Tibial nerve (tissue), 3 donors: ENCODE results near the gene FOXRED1.

ENCODE experiments used
- POLR2A ChIP-seq, 2 donors: fragments of 450-650 bp; IDR thresholded peaks; one replicate each; pipeline ENCODE4 v1.6.1; 2017; ENCODE audit warnings: antibody characterized with exemption in 2 of 2, mild to moderate bottlenecking in 2 of 2, moderate library complexity in 2 of 2
- TF ChIP-seq, protein P1 (sequence below), 5 experiments: fragments of 200-600 bp in 3 of 5; fragments of 450-650 bp in 2 of 5; sonication (generic) in 3 of 5; IDR thresholded peaks; one replicate each; pipeline ENCODE4 v1.5.1; 2016 to 2019; ENCODE audit warnings: antibody characterized with exemption in 5 of 5, mild to moderate bottlenecking in 3 of 5, moderate library complexity in 2 of 5

DNA sequence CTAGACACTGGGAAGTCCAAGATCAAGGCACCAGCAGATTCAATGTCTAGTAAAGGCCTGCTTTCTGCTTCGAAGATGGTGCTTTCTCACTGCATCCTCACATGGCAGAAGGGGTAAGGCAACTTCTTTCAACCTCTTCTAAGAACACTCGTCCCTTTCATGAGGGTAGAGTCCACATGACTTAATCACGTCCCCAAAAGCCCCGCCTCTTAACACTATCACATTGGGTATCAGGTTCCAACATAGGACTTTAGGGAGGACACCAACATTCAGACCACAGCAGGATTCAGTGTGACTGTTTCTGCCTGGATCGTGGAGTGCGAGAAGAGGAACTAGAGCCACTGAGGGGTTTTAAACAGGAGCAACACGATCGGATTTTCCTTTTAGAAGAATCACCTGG, 10.2 kb downstream of the FOXRED1 start:
- TF ChIP-seq, protein P1, sequence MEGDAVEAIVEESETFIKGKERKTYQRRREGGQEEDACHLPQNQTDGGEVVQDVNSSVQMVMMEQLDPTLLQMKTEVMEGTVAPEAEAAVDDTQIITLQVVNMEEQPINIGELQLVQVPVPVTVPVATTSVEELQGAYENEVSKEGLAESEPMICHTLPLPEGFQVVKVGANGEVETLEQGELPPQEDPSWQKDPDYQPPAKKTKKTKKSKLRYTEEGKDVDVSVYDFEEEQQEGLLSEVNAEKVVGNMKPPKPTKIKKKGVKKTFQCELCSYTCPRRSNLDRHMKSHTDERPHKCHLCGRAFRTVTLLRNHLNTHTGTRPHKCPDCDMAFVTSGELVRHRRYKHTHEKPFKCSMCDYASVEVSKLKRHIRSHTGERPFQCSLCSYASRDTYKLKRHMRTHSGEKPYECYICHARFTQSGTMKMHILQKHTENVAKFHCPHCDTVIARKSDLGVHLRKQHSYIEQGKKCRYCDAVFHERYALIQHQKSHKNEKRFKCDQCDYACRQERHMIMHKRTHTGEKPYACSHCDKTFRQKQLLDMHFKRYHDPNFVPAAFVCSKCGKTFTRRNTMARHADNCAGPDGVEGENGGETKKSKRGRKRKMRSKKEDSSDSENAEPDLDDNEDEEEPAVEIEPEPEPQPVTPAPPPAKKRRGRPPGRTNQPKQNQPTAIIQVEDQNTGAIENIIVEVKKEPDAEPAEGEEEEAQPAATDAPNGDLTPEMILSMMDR (IDR thresholded peaks at IDR 0.05): no peak
- no peak for TF ChIP-seq POLR2A (IDR thresholded peaks at IDR 0.05)
